Colonic mucosa (tissue), 4 donors: ENCODE data around the gene TCF7L2. TPM values are rescaled to one million over a fixed set of nuclear protein-coding genes. Genes with fewer than 3 reads are reported as not detected.

Experiments used
- DNase-seq: peaks from one replicate; pipeline ENCODE4 v3.0.0-alpha.2; 2020
- H3K27ac ChIP-seq: fragments of 200-600 bp; one replicate; pipeline ENCODE4 v1.8.0; 2021
- H3K27me3 ChIP-seq: fragments of 200-600 bp; one replicate; pipeline ENCODE4 v1.8.0; 2021
- H3K36me3 ChIP-seq: fragments of 200-600 bp; one replicate; pipeline ENCODE4 v1.8.0; 2021
- H3K4me1 ChIP-seq: fragments of 200-600 bp; one replicate; pipeline ENCODE4 v1.8.0; 2021; ENCODE audit warnings: mild to moderate bottlenecking
- H3K4me3 ChIP-seq: fragments of 200-600 bp; one replicate; pipeline ENCODE4 v1.8.0; 2021
- H3K9ac ChIP-seq, 2 donors: one replicate each; pipeline ENCODE4 v1.7.0; 2013; ENCODE audit warnings: control low read depth in 2 of 2, low read depth in 2 of 2, low read length in 2 of 2
- H3K9me3 ChIP-seq: fragments of 200-600 bp; one replicate; pipeline ENCODE4 v1.8.0; 2021
- CTCF ChIP-seq: fragments of 200-600 bp; IDR thresholded peaks from one replicate; pipeline ENCODE4 v1.8.0; 2022; ENCODE audit warnings: antibody characterized with exemption, mild to moderate bottlenecking
- intact Hi-C: fragments of 100-400 bp; cut with DNase I; formaldehyde crosslinking; loops from one replicate; pipeline ENCODE4 v1.14.1; 2022
- total RNA-seq, 2 donors: library from RNA; stranded (reverse); fragmentation: NEBNext Ultra II Directional in 1 of 2; extraction: Animal tissue kit (Norgen Biotek cat#: 25700) in 1 of 2; gene quantifications; one replicate each; pipeline ENCODE4 v1.2.1, GENCODE V29; 2021
- donor health status: healthy.
- donor health status: DM: no; HTN: no; CAD: no.
- donor health status: DM: no; HTN: no; CAD: no.

Gene TCF7L2
- total RNA-seq, 2 donors from 2014 or later = 65.1 to 98.9 TPM

GRCh38 chr10:113130014-113130641 is 180.1 kb downstream of the TCF7L2 start:
- Histone ChIP-seq H3K4me1 (no peaks in the 10 kb centered on the region), H3K9ac (no peak overlapping the region), H3K4me3 (no peak overlapping the region), H3K27ac (no peak overlapping the region), H3K27me3 (no peaks in the 10 kb centered on the region), H3K36me3 (no peaks in the 10 kb centered on the region), H3K9me3 (no peaks in the 10 kb centered on the region)
- DNase-seq = no peak
- TF ChIP-seq CTCF = no peak
- intact Hi-C loops = loop anchor here (10.0 kb wide), 1 partner anchor 255 kb away; no protein-coding TSS in a partner anchor

GRCh38 chr10:113131613-113132261 is 181.7 kb downstream of the TCF7L2 start:
- no peak for DNase-seq
- Histone ChIP-seq H3K36me3 (no peaks in the 10 kb centered on the region), H3K27ac (no peak overlapping the region), H3K9me3 (no peaks in the 10 kb centered on the region), H3K4me1 (no peaks in the 10 kb centered on the region), H3K4me3 (no peak overlapping the region), H3K9ac (no peak overlapping the region), H3K27me3 (no peaks in the 10 kb centered on the region)
- intact Hi-C loops = loop anchor here (10.0 kb wide), 1 partner anchor 253 kb away; no protein-coding TSS in a partner anchor
- no peak for TF ChIP-seq CTCF

GRCh38 chr10:113132591-113133121 is 182.6 kb downstream of the TCF7L2 start:
- no peak overlapping the region for H3K27ac ChIP-seq
- no peak for DNase-seq
- no peaks in the 10 kb centered on the region for H3K9me3 ChIP-seq

GRCh38 chr10:113133497-113134115 is 183.6 kb downstream of the TCF7L2 start:
- intact Hi-C loops = loop anchor here (10.0 kb wide), 1 partner anchor 251 kb away; no protein-coding TSS in a partner anchor
- DNase-seq = no peak
- Histone ChIP-seq H3K4me1 (no peaks in the 10 kb centered on the region), H3K4me3 (no peak overlapping the region), H3K27ac (no peak overlapping the region), H3K9me3 (no peaks in the 10 kb centered on the region), H3K36me3 (no peaks in the 10 kb centered on the region), H3K27me3 (no peaks in the 10 kb centered on the region), H3K9ac (no peak overlapping the region)
- no peak for TF ChIP-seq CTCF

More at GRCh38 chr10:113132591-113133121, 182.6 kb downstream of the TCF7L2 start:
- no peak for TF ChIP-seq CTCF
- H3K4me3 ChIP-seq = no peak overlapping the region
- no peak overlapping the region for H3K9ac ChIP-seq
- no peaks in the 10 kb centered on the region for H3K4me1 ChIP-seq
- intact Hi-C loops = loop anchor here (10.0 kb wide), 1 partner anchor 252 kb away; no protein-coding TSS in a partner anchor
- no peaks in the 10 kb centered on the region for H3K36me3 ChIP-seq
- no peaks in the 10 kb centered on the region for H3K27me3 ChIP-seq

GRCh38 chr10:113135025-113135424 is 185.0 kb downstream of the TCF7L2 start:
- Histone ChIP-seq H3K27ac (no peak overlapping the region), H3K4me3 (no peak overlapping the region), H3K4me1 (no peaks in the 10 kb centered on the region), H3K9ac (no peak overlapping the region), H3K9me3 (no peaks in the 10 kb centered on the region), H3K27me3 (no peaks in the 10 kb centered on the region), H3K36me3 (no peaks in the 10 kb centered on the region)
- TF ChIP-seq CTCF = no peak
- DNase-seq = no peak
- intact Hi-C loops = loop anchor here (10.0 kb wide), 1 partner anchor 250 kb away; no protein-coding TSS in a partner anchor
